Measurements from ENCODE around the gene SLC6A15. TPM values are rescaled to one million over a fixed set of nuclear protein-coding genes. Genes with fewer than 3 reads are reported as not detected.

SLC6A15 gene
- total and polyA plus RNA-seq, 2 donors (not counting 3 experiments of a cell fraction or from before 2014, with no cell fraction given): 0.03 to 0.24 TPM

GRCh38 chr12:84875241-84875640 is 37.4 kb downstream of the SLC6A15 start:
- FAIRE-seq: no peak

More at GRCh38 chr12:84875241-84875640, 37.4 kb downstream of the SLC6A15 start:
- no peak overlapping the region for H3K27ac ChIP-seq (ENCODE audit: insufficient read depth, low read depth, low read length)
- CTCF ChIA-PET: interaction anchor here (0.7 to 10.3 kb wide), 10 partner anchors 11 to 573 kb away, joined by 3 to 646 read pairs (median 4); no protein-coding TSS in a partner anchor
- no peak for DNase-seq (ENCODE audit: low read depth, low spot score)
- H3K79me2 ChIP-seq (ENCODE audit: control insufficient read depth, insufficient read depth, low read length): no peaks in the 10 kb centered on the region
- POLR2A ChIA-PET: no interaction called here
- peaks cover 2% of the 10 kb centered on the region in 2 experiments for H3K27me3 ChIP-seq (ENCODE audit: control insufficient read depth in 2 of 2, insufficient read depth in 2 of 2, low read length in 2 of 2)
- TF ChIP-seq POLR2A (IDR thresholded peaks at IDR 0.05; ENCODE audit: low read depth, low read length): no peak
- TF ChIP-seq GATA2 (IDR thresholded peaks at IDR 0.05; ENCODE audit: insufficient read depth, insufficient read length, low read depth, low read length): no peak
- TF ChIP-seq CTCF (IDR thresholded peaks at IDR 0.05; ENCODE audit: extremely low read depth in 1 of 2, insufficient read depth in 1 of 2, low read depth in 1 of 2, low read length in 2 of 2): no peak
- no peak for TF ChIP-seq FOS (IDR thresholded peaks at IDR 0.05; ENCODE audit: borderline replicate concordance, insufficient read depth, low read length)
- no peak for TF ChIP-seq MAX (IDR thresholded peaks at IDR 0.05; ENCODE audit: insufficient read depth, insufficient read length)
- no peak for TF ChIP-seq EZH2 (IDR thresholded peaks at IDR 0.05; ENCODE audit: borderline replicate concordance, low read depth, low read length, severe bottlenecking)
- TF ChIP-seq JUN (IDR thresholded peaks at IDR 0.05; ENCODE audit: borderline replicate concordance, insufficient read depth, insufficient read length, low read depth): no peak
- no peak for TF ChIP-seq MYC (IDR thresholded peaks at IDR 0.05; ENCODE audit: low read depth, low read length)
- TF ChIP-seq POLR2AphosphoS5 (IDR thresholded peaks at IDR 0.05; ENCODE audit: insufficient read depth, low read depth, low read length): no peak
- H3K4me3 ChIP-seq (replicated peaks in 1 of 3; ENCODE audit: insufficient read depth in 1 of 3, low read depth in 1 of 3, low read length in 3 of 3): no peak overlapping the region
- H3K9me1 ChIP-seq (replicated peaks; ENCODE audit: control insufficient read depth, extremely low read depth, insufficient read depth, low read length): no peaks in the 10 kb centered on the region
- H2AFZ ChIP-seq (ENCODE audit: low read depth, low read length): no peak overlapping the region
- H3K4me2 ChIP-seq (ENCODE audit: insufficient read depth, low read length): no peak overlapping the region
- H3K36me3 ChIP-seq (ENCODE audit: control insufficient read depth in 2 of 2, extremely low read depth in 1 of 2, insufficient read depth in 2 of 2, low read length in 2 of 2): no peaks in the 10 kb centered on the region
- no peaks in the 10 kb centered on the region for H3K9me3 ChIP-seq (replicated peaks; ENCODE audit: control insufficient read depth, insufficient read depth, low read length)
- H3K9ac ChIP-seq (replicated peaks; ENCODE audit: extremely low read depth, insufficient read depth, low read length): no peak overlapping the region
- BruUV-seq (replicated peaks): no TSS peak
- H4K20me1 ChIP-seq (replicated peaks; ENCODE audit: control insufficient read depth, extremely low read depth, insufficient read depth, low read length): no peaks in the 10 kb centered on the region
- intact Hi-C loops (cut with micrococcal nuclease) (loop anchor here (2.0 kb wide), 2 partner anchors 36 to 570 kb away; no protein-coding TSS in a partner anchor), dilution Hi-C loops (cut with MboI; ENCODE audit: extremely low pct_ligation_motif_present, low sequenced_read_pairs) (no loop called here)
- no peaks in the 10 kb centered on the region for H3K4me1 ChIP-seq (ENCODE audit: control insufficient read depth, extremely low read depth, insufficient read depth, low read length)

Data from endothelial cell of umbilical vein (primary cell).